Psoas muscle (tissue), 8 donors: ENCODE data around the gene ARHGAP24. TPM values are rescaled to one million over a fixed set of nuclear protein-coding genes. Genes with fewer than 3 reads are reported as not detected.
A peak's percentile ranks its signal among the peaks of the same experiment; 100 is the strongest.

Source experiments
- ATAC-seq, 4 donors: fragments of 200-7000 bp; cut with Tn5 transposase; one replicate each; pipeline ENCODE4 v1.9.1; 2020; ENCODE audit warnings: moderate library complexity in 3 of 4, mild to moderate bottlenecking in 2 of 4
- DNase-seq, 2 donors: peaks; one replicate each; pipeline ENCODE4 v3.0.0-alpha.2; 2020
- H3K27ac ChIP-seq: fragments of 200-600 bp; one replicate; pipeline ENCODE4 v1.8.0; 2022
- H3K27me3 ChIP-seq, 3 donors: fragments of 200-600 bp in 1 of 3; one replicate each; pipeline versions ENCODE4 v1.6.1 to v1.8.0; 2013 to 2022; ENCODE audit warnings: low read length in 2 of 3, mild to moderate bottlenecking in 2 of 3, moderate library complexity in 1 of 3; ENCODE audit not compliant: insufficient read depth in 3 of 3
- H3K36me3 ChIP-seq, 2 donors: fragments of 200-600 bp in 1 of 2; one replicate each; pipeline versions ENCODE4 v1.6.1 to v1.8.0; 2013 to 2022; ENCODE audit warnings: low read depth in 1 of 2, mild to moderate bottlenecking in 1 of 2, moderate library complexity in 1 of 2; ENCODE audit not compliant: insufficient read depth in 1 of 2
- H3K4me1 ChIP-seq: fragments of 200-600 bp; one replicate; pipeline ENCODE4 v1.8.0; 2022
- H3K4me3 ChIP-seq: fragments of 200-600 bp; one replicate; pipeline ENCODE4 v1.8.0; 2022; ENCODE audit warnings: mild to moderate bottlenecking
- H3K9me3 ChIP-seq: fragments of 200-600 bp; one replicate; pipeline ENCODE4 v1.8.0; 2022
- CTCF ChIP-seq: fragments of 200-600 bp; IDR thresholded peaks from one replicate; pipeline ENCODE4 v1.8.0; 2022; ENCODE audit warnings: antibody characterized with exemption
- WGBS, 3 donors: extraction: QIAGEN DNeasy Blood & Tissue Kit; methylation state at CpG; one replicate each; pipeline versions ENCODE4 v1.1.6 to v1.1.7; 2013; 5-methylcytosine and 5-hydroxymethylcytosine counted together
- intact Hi-C, 2 donors: fragments of 100-400 bp; cut with DNase I; formaldehyde crosslinking; loops; one replicate each; pipeline versions ENCODE4 v1.11.0 to v1.14.2; 2022
- polyA plus RNA-seq, 3 donors: library from polyadenylated mRNA; stranded (reverse); fragments of 200-250 nt; gene quantifications; one replicate each; pipeline ENCODE4 v1.2.3, GENCODE V29; 2013
- total RNA-seq, 4 donors: library from RNA; stranded (reverse); fragmentation: NEBNext Ultra II Directional in 2 of 4; extraction: Animal tissue kit (Norgen Biotek cat#: 25700) in 2 of 4; gene quantifications; one replicate each; pipeline versions ENCODE4 v1.2.1 to v1.2.4, GENCODE V29; 2021 to 2023
- donor health status: healthy with polysubstance abuse.
- donor health status: DM: no; HTN: no; CAD: no; lungs with moderate emphysema.
- donor health status: Bipolar disorder and iron deficiency.
- donor health status: healthy.
- donor health status: DM: yes; HTN: yes; CAD: no.
- donor health status: DM: no; HTN: no; CAD: no.
- donor health status: DM: no; HTN: no; CAD: no.
- donor health status: DM: yes; HTN: yes; CAD: no.

The ARHGAP24 gene
- total and polyA plus RNA-seq, 7 donors, result 2.3 to 25.7 (median 4.6) TPM

GRCh38 chr4:85953651-85954018, 478.7 kb downstream of the ARHGAP24 start:
- intact Hi-C loops, result no loop called here
- no peak for TF ChIP-seq CTCF
- Histone ChIP-seq H3K27me3 (no peaks in the 10 kb centered on the region), H3K9me3 (no peaks in the 10 kb centered on the region), H3K4me1 (no peaks in the 10 kb centered on the region), H3K27ac (no peak overlapping the region), H3K36me3 (no peaks in the 10 kb centered on the region), H3K4me3 (no peak overlapping the region)
- DNase-seq (no peak), ATAC-seq (peak in 1 of 4 donors; percentile 55)
- whole genome bisulfite sequencing, 3 donors, result 71 to 90% (median 76%) methylated on average over 3 of the region's 3 CpGs

GRCh38 chr4:85955620-85956292, 480.8 kb downstream of the ARHGAP24 start:
- Histone ChIP-seq H3K4me3 (no peak overlapping the region), H3K27ac (no peak overlapping the region), H3K4me1 (no peaks in the 10 kb centered on the region), H3K9me3 (no peaks in the 10 kb centered on the region), H3K27me3 (no peaks in the 10 kb centered on the region), H3K36me3 (no peaks in the 10 kb centered on the region)
- no peak for TF ChIP-seq CTCF
- ATAC-seq (no peak), DNase-seq (no peak)
- intact Hi-C loops, result no loop called here

GRCh38 chr4:85956293-85956945, 481.5 kb downstream of the ARHGAP24 start:
- Histone ChIP-seq H3K4me3 (no peak overlapping the region), H3K4me1 (no peaks in the 10 kb centered on the region), H3K27ac (no peak overlapping the region), H3K27me3 (no peaks in the 10 kb centered on the region), H3K36me3 (no peaks in the 10 kb centered on the region), H3K9me3 (no peaks in the 10 kb centered on the region)
- intact Hi-C loops, result no loop called here
- no peak for TF ChIP-seq CTCF
- DNase-seq, result no peak
- WGBS, 3 donors, result 95 to 98% (median 96%) methylated on average over 17 of the region's 17 CpGs
- no peak for ATAC-seq

- no peak for TF ChIP-seq CTCF
- Histone ChIP-seq H3K36me3 (no peaks in the 10 kb centered on the region), H3K4me3 (no peak overlapping the region), H3K4me1 (no peaks in the 10 kb centered on the region), H3K27ac (no peak overlapping the region), H3K9me3 (no peaks in the 10 kb centered on the region), H3K27me3 (no peaks in the 10 kb centered on the region)
- ATAC-seq (no peak), DNase-seq (no peak)
- WGBS, 3 donors, result 49 to 61% (median 50%) methylated on average over 4 of the region's 4 CpGs
- intact Hi-C loops, result loop anchor here in 1 of 2 donors (10.0 kb wide), 2 partner anchors 137 to 817 kb away; no protein-coding TSS in a partner anchor
These were observed 486.9 kb downstream of the ARHGAP24 start for GRCh38 chr4:85961887-85962286.
